Gastroesophageal sphincter (tissue), 3 donors: Measurements from ENCODE around the gene ACOXL.

Source experiments
- CTCF ChIP-seq, 4 experiments: fragments of 200-600 bp in 2 of 4; fragments of 450-650 bp in 2 of 4; sonication (generic) in 1 of 4; IDR thresholded peaks; one replicate each; pipeline ENCODE4 v1.5.1; 2017 to 2019; ENCODE audit warnings: antibody characterized with exemption in 4 of 4, mild to moderate bottlenecking in 2 of 4, moderate library complexity in 2 of 4
- POLR2A ChIP-seq, 2 donors: fragments of 450-650 bp; IDR thresholded peaks; one replicate each; pipeline ENCODE4 v1.6.1; 2017; ENCODE audit warnings: antibody characterized with exemption in 2 of 2, mild to moderate bottlenecking in 2 of 2, moderate library complexity in 1 of 2
- POLR2AphosphoS5 ChIP-seq: sonication (generic); formaldehyde crosslinking; IDR thresholded peaks from one replicate; pipeline ENCODE4 v1.6.1; 2017; ENCODE audit warnings: antibody characterized with exemption

GRCh38 chr2:110979471-110980338 lies 247.3 kb downstream of the ACOXL start:
- no peak for TF ChIP-seq CTCF (IDR thresholded peaks at IDR 0.05)
- no peak for TF ChIP-seq POLR2A (IDR thresholded peaks at IDR 0.05)
- TF ChIP-seq POLR2AphosphoS5 = no peak
